Mesothelial cell of epicardium (in vitro differentiated cells): Measurements from ENCODE around the gene SLC17A7. TPM values are rescaled to one million over a fixed set of nuclear protein-coding genes. Genes with fewer than 3 reads are reported as not detected.

Source experiments
- DNase-seq, 2 experiments: peaks; one replicate each; pipeline ENCODE4 v3.0.0; 2021; ENCODE audit warnings: low spot score in 2 of 2; ENCODE audit not compliant: unreplicated experiment in 2 of 2
- H3K27ac Mint-ChIP-seq: 2 replicates; pipeline ENCODE4 v1.8.0; 2021; ENCODE audit warnings: mixed read lengths
- H3K27me3 Mint-ChIP-seq: 2 replicates; pipeline ENCODE4 v1.8.0; 2021; ENCODE audit warnings: low read depth, mixed read lengths
- H3K36me3 Mint-ChIP-seq: 2 replicates; pipeline ENCODE4 v1.8.0; 2021; ENCODE audit warnings: mixed read lengths
- H3K4me1 Mint-ChIP-seq: 2 replicates; pipeline ENCODE4 v1.8.0; 2021; ENCODE audit warnings: mixed read lengths
- H3K4me3 Mint-ChIP-seq: 2 replicates; pipeline ENCODE4 v1.8.0; 2021; ENCODE audit warnings: mild to moderate bottlenecking, moderate library complexity, mixed read lengths
- H3K9me3 Mint-ChIP-seq: 2 replicates; pipeline ENCODE4 v1.8.0; 2021; ENCODE audit warnings: mixed read lengths
- total RNA-seq: library from RNA; stranded (reverse); gene quantifications from 3 replicates; pipeline ENCODE4 v1.2.1, GENCODE V29; 2021
- TF ChIP-seq, protein P1 (sequence below): fragments of 200-600 bp; sonication (generic); IDR thresholded peaks from one replicate; pipeline ENCODE4 v1.5.0; 2021; ENCODE audit warnings: antibody characterized with exemption; ENCODE audit not compliant: unreplicated experiment

Gene SLC17A7
- total RNA-seq, 1 donor from 2014 or later: 0.45 TPM

DNA sequence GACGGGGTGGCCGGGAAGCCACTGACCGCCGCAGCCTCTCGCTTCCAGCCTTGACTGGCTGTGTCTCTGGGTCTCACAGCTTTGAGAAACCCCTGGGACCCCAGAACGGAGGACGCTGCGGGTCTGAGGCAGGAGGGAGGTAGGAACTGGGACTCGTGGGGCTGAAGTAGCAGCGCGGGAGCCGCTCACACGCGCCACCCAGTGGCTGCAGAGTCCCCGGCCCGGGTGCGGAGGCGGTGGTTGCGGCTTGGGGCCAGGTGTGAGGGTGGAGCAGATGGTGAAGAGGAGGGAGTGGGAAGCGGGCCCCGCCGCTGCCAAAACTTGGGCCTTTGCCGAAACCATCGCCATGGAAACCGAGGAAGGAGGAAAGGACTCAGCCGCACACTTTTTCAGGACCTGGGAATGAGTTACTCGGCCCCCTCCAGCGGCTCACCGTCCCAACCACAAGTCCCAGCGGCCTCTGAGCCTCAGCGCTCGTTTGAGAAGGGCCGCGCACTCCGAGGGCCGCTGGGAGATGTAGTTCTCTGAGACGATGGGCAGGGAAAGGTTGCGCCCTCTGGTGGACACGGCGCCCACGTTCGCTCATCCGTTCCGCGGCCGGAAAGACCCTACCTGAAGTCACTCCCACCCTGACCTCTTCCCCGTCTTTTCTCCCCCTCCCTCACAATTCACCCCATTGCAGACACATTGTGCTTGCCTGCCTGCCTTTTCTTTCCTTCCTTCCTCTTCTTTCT, 2.2 kb upstream of the SLC17A7 start:
- H3K27ac Mint-ChIP-seq: peak overlapping the region; percentile 61
- peaks cover 47% of the 10 kb centered on the region for H3K27me3 Mint-ChIP-seq
- H3K36me3 Mint-ChIP-seq: peaks cover 9% of the 10 kb centered on the region
- H3K4me3 Mint-ChIP-seq: peak overlapping the region; percentile 75
- TF ChIP-seq, protein P1, sequence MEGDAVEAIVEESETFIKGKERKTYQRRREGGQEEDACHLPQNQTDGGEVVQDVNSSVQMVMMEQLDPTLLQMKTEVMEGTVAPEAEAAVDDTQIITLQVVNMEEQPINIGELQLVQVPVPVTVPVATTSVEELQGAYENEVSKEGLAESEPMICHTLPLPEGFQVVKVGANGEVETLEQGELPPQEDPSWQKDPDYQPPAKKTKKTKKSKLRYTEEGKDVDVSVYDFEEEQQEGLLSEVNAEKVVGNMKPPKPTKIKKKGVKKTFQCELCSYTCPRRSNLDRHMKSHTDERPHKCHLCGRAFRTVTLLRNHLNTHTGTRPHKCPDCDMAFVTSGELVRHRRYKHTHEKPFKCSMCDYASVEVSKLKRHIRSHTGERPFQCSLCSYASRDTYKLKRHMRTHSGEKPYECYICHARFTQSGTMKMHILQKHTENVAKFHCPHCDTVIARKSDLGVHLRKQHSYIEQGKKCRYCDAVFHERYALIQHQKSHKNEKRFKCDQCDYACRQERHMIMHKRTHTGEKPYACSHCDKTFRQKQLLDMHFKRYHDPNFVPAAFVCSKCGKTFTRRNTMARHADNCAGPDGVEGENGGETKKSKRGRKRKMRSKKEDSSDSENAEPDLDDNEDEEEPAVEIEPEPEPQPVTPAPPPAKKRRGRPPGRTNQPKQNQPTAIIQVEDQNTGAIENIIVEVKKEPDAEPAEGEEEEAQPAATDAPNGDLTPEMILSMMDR: peak; percentile 87
- peaks cover 18% of the 10 kb centered on the region for H3K4me1 Mint-ChIP-seq
- H3K9me3 Mint-ChIP-seq: no peaks in the 10 kb centered on the region
- DNase-seq: peak; percentile 87 to 97

DNA sequence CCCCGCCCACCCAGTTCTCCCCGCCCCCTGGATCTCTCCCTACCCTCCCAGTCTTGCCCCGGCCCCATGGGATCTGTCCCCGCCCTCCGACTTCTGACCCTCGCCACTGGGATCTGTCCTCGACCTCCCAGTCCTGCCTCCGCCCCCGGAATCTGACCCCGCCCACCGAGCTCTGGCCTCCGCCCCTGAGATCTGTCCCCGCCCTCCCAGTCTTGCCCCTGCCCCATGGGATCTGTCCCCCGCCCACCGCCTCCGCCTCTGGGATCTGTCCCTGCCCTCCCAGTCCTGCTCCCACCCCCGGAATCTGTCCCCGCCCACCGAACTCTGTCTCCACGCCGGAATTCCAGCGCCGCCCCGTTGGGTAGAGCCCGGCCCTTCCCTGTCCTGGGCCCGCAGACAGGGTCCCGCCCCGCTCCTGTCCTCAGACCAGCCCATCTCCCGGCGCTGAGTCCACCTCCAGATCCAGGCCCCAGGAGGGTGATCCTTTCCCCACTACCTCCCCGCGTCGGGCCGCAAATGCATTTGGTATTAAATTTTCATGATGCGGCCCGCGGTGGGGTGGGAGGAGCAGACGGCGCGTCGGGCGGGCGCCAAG, 1.5 kb upstream of the SLC17A7 start:
- H3K9me3 Mint-ChIP-seq: no peaks in the 10 kb centered on the region
- H3K27me3 Mint-ChIP-seq: peaks cover 53% of the 10 kb centered on the region
- H3K4me3 Mint-ChIP-seq: peak overlapping the region; percentile 75
- peak overlapping the region; percentile 61 for H3K27ac Mint-ChIP-seq
- TF ChIP-seq, protein P1: no peak
- H3K36me3 Mint-ChIP-seq: peaks cover 4% of the 10 kb centered on the region
- peak; percentile 73 to 76 for DNase-seq
- H3K4me1 Mint-ChIP-seq: peaks cover 18% of the 10 kb centered on the region

DNA sequence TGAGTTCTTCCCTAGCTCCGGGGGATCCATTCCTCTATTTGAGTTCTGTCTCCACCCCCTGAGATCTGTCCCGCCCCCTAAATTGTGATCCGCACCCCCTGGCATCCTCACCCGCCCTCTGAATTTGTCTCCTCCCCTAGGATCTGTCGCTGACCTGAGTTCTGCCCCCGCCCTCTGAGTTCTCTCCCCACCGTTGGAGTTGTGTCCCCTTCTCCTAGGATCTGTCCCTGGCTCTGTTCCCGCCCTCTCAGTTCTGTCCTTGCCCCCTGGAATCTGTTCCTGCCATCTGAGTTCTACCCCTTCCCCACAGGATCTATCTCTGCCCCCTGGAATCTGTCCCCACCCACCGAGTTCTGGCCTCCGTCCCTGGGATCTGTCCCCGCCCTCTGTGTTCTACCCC, 1.0 kb upstream of the SLC17A7 start:
- no peak for DNase-seq
- Mint-ChIP-seq H3K27me3 (peaks cover 59% of the 10 kb centered on the region), H3K36me3 (peaks cover 4% of the 10 kb centered on the region), H3K4me1 (peaks cover 18% of the 10 kb centered on the region), H3K9me3 (no peaks in the 10 kb centered on the region), H3K4me3 (peak overlapping the region; percentile 75), H3K27ac (no peak overlapping the region)
- TF ChIP-seq, protein P1: no peak

DNA sequence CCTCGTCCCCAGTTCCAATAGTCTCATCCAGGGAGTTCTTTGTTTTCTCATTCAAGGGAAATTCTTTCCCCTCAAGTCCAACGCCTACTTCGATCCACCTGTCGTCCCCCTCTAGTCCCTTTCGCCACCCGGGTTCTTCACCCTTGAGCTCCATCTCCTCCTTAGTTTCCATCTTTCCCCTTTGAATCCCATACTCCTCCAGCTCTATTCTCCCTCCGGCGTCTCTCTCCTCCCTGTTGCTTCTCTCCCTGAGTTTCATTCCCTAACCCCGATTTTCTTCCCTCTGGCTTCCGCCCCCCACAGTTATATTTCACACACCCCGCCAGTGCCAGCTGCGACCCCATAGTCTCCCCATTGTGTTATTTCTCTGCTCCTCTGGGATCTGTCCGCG, 628 bp upstream of the SLC17A7 start:
- H3K36me3 Mint-ChIP-seq: peaks cover 4% of the 10 kb centered on the region
- DNase-seq: no peak
- H3K4me3 Mint-ChIP-seq: peak overlapping the region; percentile 75
- no peaks in the 10 kb centered on the region for H3K9me3 Mint-ChIP-seq
- peaks cover 18% of the 10 kb centered on the region for H3K4me1 Mint-ChIP-seq
- TF ChIP-seq, protein P1: no peak
- H3K27ac Mint-ChIP-seq: no peak overlapping the region
- H3K27me3 Mint-ChIP-seq: peaks cover 63% of the 10 kb centered on the region

DNA sequence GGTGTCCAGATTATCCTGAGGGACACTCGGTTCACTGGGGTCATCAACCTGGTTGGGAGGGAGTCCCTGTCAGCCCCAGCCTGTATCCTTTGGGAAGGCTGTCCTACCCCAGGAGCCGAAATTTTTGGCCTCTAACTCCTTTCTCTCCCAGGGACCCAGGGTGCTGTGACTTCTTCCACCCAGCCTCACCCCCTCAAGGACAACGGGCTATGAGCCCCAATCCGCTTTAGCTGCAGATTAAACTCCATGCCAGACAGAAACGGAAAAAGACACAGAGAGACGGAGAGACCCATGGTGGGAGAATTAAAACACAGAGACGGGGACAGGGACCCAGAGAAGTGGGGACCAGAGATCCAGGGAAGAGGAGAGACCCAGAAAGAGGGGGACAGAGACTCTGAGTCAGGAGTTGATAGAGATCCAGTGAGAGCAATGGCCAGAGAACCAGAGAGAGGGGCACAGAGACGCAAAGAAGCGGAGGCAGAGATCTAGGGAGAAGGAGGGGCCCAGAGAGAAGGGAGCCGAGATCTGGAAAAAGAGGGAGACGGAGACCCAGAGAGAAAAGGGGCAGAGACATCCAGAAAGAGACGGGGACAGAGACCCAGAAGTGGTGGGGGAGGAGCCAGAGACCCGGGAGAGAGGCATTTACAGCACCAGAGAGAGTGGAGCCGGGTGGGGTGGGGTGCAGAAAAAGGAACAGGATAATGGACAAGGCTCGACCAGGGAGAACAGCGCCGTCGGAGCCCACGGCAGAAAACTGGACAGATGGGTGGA, 703 bp downstream of the SLC17A7 start:
- Mint-ChIP-seq H3K27ac (no peak overlapping the region), H3K27me3 (peaks cover 76% of the 10 kb centered on the region), H3K9me3 (no peaks in the 10 kb centered on the region), H3K36me3 (no peaks in the 10 kb centered on the region), H3K4me1 (peaks cover 20% of the 10 kb centered on the region), H3K4me3 (peak overlapping the region; percentile 44)
- TF ChIP-seq, protein P1: no peak
- DNase-seq: no peak
